ENCODE measurements around the gene KIDINS220.

DNA sequence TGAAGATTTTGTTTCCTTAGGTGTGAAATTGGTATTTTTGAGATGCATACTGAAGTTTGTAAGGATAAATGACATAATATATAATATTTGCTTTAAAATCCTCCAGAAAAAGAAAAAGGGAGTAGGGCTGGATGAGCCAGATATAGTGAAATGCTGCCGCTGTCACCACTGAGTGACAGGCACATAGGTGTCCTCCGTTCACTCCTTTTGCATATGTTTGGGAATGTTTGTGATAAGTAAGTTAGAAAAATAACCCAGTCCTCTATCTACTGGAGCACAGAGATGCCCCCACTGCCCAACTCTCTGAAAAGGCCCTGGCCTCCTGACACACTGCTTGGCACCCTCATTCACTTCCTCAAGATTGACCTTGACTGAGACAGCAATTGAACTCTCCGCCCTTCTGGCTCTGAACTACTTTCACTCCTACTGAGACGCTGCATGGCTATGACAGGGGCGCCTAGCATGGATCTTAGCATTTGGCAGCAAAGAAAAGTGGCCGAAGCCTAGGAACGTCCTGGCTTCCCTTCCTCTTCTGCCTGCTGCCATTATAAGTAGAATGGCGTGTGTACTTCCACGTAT lies 145.5 kb downstream of the KIDINS220 start:
- TF ChIP-seq, protein P1, sequence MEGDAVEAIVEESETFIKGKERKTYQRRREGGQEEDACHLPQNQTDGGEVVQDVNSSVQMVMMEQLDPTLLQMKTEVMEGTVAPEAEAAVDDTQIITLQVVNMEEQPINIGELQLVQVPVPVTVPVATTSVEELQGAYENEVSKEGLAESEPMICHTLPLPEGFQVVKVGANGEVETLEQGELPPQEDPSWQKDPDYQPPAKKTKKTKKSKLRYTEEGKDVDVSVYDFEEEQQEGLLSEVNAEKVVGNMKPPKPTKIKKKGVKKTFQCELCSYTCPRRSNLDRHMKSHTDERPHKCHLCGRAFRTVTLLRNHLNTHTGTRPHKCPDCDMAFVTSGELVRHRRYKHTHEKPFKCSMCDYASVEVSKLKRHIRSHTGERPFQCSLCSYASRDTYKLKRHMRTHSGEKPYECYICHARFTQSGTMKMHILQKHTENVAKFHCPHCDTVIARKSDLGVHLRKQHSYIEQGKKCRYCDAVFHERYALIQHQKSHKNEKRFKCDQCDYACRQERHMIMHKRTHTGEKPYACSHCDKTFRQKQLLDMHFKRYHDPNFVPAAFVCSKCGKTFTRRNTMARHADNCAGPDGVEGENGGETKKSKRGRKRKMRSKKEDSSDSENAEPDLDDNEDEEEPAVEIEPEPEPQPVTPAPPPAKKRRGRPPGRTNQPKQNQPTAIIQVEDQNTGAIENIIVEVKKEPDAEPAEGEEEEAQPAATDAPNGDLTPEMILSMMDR (conservative IDR thresholded peaks at IDR 0.05 in 1 of 2, IDR thresholded peaks at IDR 0.05 in 1 of 2; ENCODE audit: low read depth in 1 of 2, low read length in 2 of 2) = no peak
- no peak for TF ChIP-seq EZH2 (IDR thresholded peaks at IDR 0.05; ENCODE audit: low read length, missing control alignments)
